Stimulated activated effector memory CD8-positive, alpha-beta T cell treated with anti-CD3 and anti-CD28 coated beads, Interleukin-12 subunit alpha, Interleukin-12 subunit beta, amount 100 ng/mL, for 72 hours (primary cell): ENCODE results near the gene GRAP.

Experiments used
- ATAC-seq: fragments of 150-1000 bp; cut with Tn5 transposase; 2 replicates; pipeline ENCODE4 v1.10.0; 2021
- DNase-seq, 2 donors: peaks; one replicate each; pipeline ENCODE4 v3.0.0; 2021 to 2022; ENCODE audit warnings: low spot score in 2 of 2
- H3K27ac Mint-ChIP-seq: one replicate; pipeline ENCODE4 v1.8.0; 2022; ENCODE audit warnings: mild to moderate bottlenecking, mixed read lengths
- H3K36me3 Mint-ChIP-seq: one replicate; pipeline ENCODE4 v1.8.0; 2022; ENCODE audit warnings: mild to moderate bottlenecking, mixed read lengths
- H3K4me1 Mint-ChIP-seq: one replicate; pipeline ENCODE4 v1.8.0; 2022; ENCODE audit warnings: mixed read lengths
- H3K4me3 Mint-ChIP-seq: one replicate; pipeline ENCODE4 v1.8.0; 2022; ENCODE audit warnings: mild to moderate bottlenecking, mixed read lengths
- H3K9me3 Mint-ChIP-seq: one replicate; pipeline ENCODE4 v1.8.0; 2022; ENCODE audit warnings: mixed read lengths

The GRAP gene

GRCh38 chr17:19003543-19004420 lies 43.0 kb downstream of the GRAP start:
- H3K9me3 Mint-ChIP-seq, result no peaks in the 10 kb centered on the region
- peaks cover 18% of the 10 kb centered on the region for H3K36me3 Mint-ChIP-seq
- H3K27ac Mint-ChIP-seq, result peak overlapping the region; percentile 86
- peak overlapping the region; percentile 72 for H3K4me3 Mint-ChIP-seq
- H3K4me1 Mint-ChIP-seq, result peaks cover 21% of the 10 kb centered on the region
- peak; percentile 63 for ATAC-seq
- DNase-seq, result peak; percentile 26 to 66

- H3K27ac Mint-ChIP-seq, result peak overlapping the region; percentile 86
- H3K4me3 Mint-ChIP-seq, result peak overlapping the region; percentile 72
- no peaks in the 10 kb centered on the region for H3K9me3 Mint-ChIP-seq
- ATAC-seq (no peak), DNase-seq (no peak)
- peaks cover 18% of the 10 kb centered on the region for H3K36me3 Mint-ChIP-seq
- H3K4me1 Mint-ChIP-seq, result peaks cover 21% of the 10 kb centered on the region
Observed at GRCh38 chr17:19002805-19003542, 43.8 kb downstream of the GRAP start.

- Mint-ChIP-seq H3K9me3 (no peaks in the 10 kb centered on the region), H3K36me3 (peaks cover 18% of the 10 kb centered on the region), H3K27ac (peak overlapping the region; percentile 86), H3K4me1 (peaks cover 21% of the 10 kb centered on the region), H3K4me3 (peak overlapping the region; percentile 72)
- no peak for ATAC-seq
- no peak for DNase-seq
Observed at GRCh38 chr17:19001907-19002590, 44.7 kb downstream of the GRAP start.

- H3K36me3 Mint-ChIP-seq, result peaks cover 10% of the 10 kb centered on the region
- peak overlapping the region; percentile 17 for H3K27ac Mint-ChIP-seq
- no peaks in the 10 kb centered on the region for H3K9me3 Mint-ChIP-seq
- H3K4me3 Mint-ChIP-seq, result no peak overlapping the region
- ATAC-seq (no peak), DNase-seq (no peak)
- peaks cover 26% of the 10 kb centered on the region for H3K4me1 Mint-ChIP-seq
Observed at GRCh38 chr17:19000531-19001325, 46.0 kb downstream of the GRAP start.

GRCh38 chr17:18999911-19000310 lies 46.8 kb downstream of the GRAP start:
- DNase-seq, result no peak
- H3K9me3 Mint-ChIP-seq, result peaks cover 5% of the 10 kb centered on the region
- no peak overlapping the region for H3K4me3 Mint-ChIP-seq
- H3K27ac Mint-ChIP-seq, result no peak overlapping the region
- peaks cover 26% of the 10 kb centered on the region for H3K4me1 Mint-ChIP-seq
- no peak for ATAC-seq
- H3K36me3 Mint-ChIP-seq, result peaks cover 12% of the 10 kb centered on the region

GRCh38 chr17:18999394-18999793 lies 47.4 kb downstream of the GRAP start:
- H3K4me1 Mint-ChIP-seq, result peaks cover 27% of the 10 kb centered on the region
- H3K36me3 Mint-ChIP-seq, result peaks cover 13% of the 10 kb centered on the region
- DNase-seq (no peak), ATAC-seq (no peak)
- no peak overlapping the region for H3K4me3 Mint-ChIP-seq
- peaks cover 5% of the 10 kb centered on the region for H3K9me3 Mint-ChIP-seq
- no peak overlapping the region for H3K27ac Mint-ChIP-seq

- ATAC-seq, result no peak
- Mint-ChIP-seq H3K27ac (no peak overlapping the region), H3K9me3 (peaks cover 5% of the 10 kb centered on the region), H3K4me3 (no peak overlapping the region), H3K4me1 (peaks cover 34% of the 10 kb centered on the region), H3K36me3 (peaks cover 13% of the 10 kb centered on the region)
- DNase-seq, result no peak
Observed at GRCh38 chr17:18997650-18998196, 49.0 kb downstream of the GRAP start.

GRCh38 chr17:18996458-18996857 lies 50.3 kb downstream of the GRAP start:
- DNase-seq (no peak), ATAC-seq (no peak)
- Mint-ChIP-seq H3K9me3 (peaks cover 5% of the 10 kb centered on the region), H3K4me3 (no peak overlapping the region), H3K4me1 (peaks cover 33% of the 10 kb centered on the region), H3K36me3 (peaks cover 5% of the 10 kb centered on the region), H3K27ac (no peak overlapping the region)

- Mint-ChIP-seq H3K4me1 (peaks cover 33% of the 10 kb centered on the region), H3K9me3 (peaks cover 5% of the 10 kb centered on the region), H3K27ac (no peak overlapping the region), H3K36me3 (peaks cover 5% of the 10 kb centered on the region), H3K4me3 (no peak overlapping the region)
- DNase-seq, result no peak
- ATAC-seq, result no peak
Observed at GRCh38 chr17:18995220-18995619, 51.5 kb downstream of the GRAP start.

GRCh38 chr17:18994631-18995030 lies 52.1 kb downstream of the GRAP start:
- Mint-ChIP-seq H3K9me3 (peaks cover 5% of the 10 kb centered on the region), H3K36me3 (peaks cover 5% of the 10 kb centered on the region), H3K4me1 (peaks cover 33% of the 10 kb centered on the region), H3K27ac (no peak overlapping the region), H3K4me3 (no peak overlapping the region)
- ATAC-seq (no peak), DNase-seq (no peak)

- Mint-ChIP-seq H3K27ac (no peak overlapping the region), H3K9me3 (peaks cover 5% of the 10 kb centered on the region), H3K36me3 (peaks cover 5% of the 10 kb centered on the region), H3K4me1 (peaks cover 33% of the 10 kb centered on the region), H3K4me3 (no peak overlapping the region)
- ATAC-seq (no peak), DNase-seq (no peak)
Observed at GRCh38 chr17:18993905-18994526, 52.7 kb downstream of the GRAP start.

GRCh38 chr17:18992454-18993130 lies 54.2 kb downstream of the GRAP start:
- H3K4me1 Mint-ChIP-seq, result peaks cover 33% of the 10 kb centered on the region

GRCh38 chr17:18991531-18992315 lies 55.0 kb downstream of the GRAP start:
- H3K4me3 Mint-ChIP-seq, result no peak overlapping the region
- H3K27ac Mint-ChIP-seq, result no peak overlapping the region
- H3K4me1 Mint-ChIP-seq, result peaks cover 30% of the 10 kb centered on the region
- DNase-seq (no peak), ATAC-seq (no peak)
- peaks cover 5% of the 10 kb centered on the region for H3K36me3 Mint-ChIP-seq
- peaks cover 5% of the 10 kb centered on the region for H3K9me3 Mint-ChIP-seq

More at GRCh38 chr17:18992454-18993130, 54.2 kb downstream of the GRAP start:
- Mint-ChIP-seq H3K9me3 (peaks cover 5% of the 10 kb centered on the region), H3K4me3 (peak overlapping the region; percentile 48), H3K36me3 (peaks cover 5% of the 10 kb centered on the region), H3K27ac (peak overlapping the region; percentile 80)
- ATAC-seq, result peak; percentile 70
- DNase-seq, result no peak
